ENCODE results near the gene ARL15. TPM values are rescaled to one million over a fixed set of nuclear protein-coding genes. Genes with fewer than 3 reads are reported as not detected.

The ARL15 gene
- total and polyA plus RNA-seq, 9 of the 15 experiments (the other 6 are each of a cell fraction or from before 2014, with no cell fraction given) = 18.5 to 80.4 (median 57.0) TPM

DNA sequence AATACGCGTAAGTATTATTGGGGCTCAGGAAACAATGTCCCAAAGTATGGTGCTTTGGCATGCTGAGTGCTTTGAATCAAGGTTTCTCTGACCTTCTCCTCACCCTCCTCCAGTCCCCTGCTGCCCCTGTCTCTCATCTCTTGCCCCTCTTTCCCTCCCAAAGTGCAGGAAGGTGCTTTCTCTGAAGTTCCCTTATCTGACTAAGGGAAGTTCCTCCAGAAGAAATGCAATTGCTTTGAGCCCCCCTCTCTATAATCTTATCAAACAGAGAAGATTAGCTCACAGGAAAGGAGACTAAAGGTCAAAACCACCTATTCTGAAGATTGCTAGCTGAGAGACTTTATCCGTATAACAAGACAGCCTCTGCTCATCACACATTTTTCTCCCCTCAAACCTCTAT is 288.1 kb downstream of the ARL15 start (continued):
- peak; percentile 69; the same call in 1 of the 2 replicates for TF ChIP-seq ESRRA (IDR thresholded peaks at IDR 0.05; ENCODE audit: borderline replicate concordance, low read depth)
- TF ChIP-seq, protein P1, sequence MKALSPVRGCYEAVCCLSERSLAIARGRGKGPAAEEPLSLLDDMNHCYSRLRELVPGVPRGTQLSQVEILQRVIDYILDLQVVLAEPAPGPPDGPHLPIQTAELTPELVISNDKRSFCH (CRISPR knock-in tag; IDR thresholded peaks at IDR 0.05) = no peak
- TF ChIP-seq, protein P1 (tag; IDR thresholded peaks at IDR 0.05) = peak; percentile 68
- TF ChIP-seq, protein P2, sequence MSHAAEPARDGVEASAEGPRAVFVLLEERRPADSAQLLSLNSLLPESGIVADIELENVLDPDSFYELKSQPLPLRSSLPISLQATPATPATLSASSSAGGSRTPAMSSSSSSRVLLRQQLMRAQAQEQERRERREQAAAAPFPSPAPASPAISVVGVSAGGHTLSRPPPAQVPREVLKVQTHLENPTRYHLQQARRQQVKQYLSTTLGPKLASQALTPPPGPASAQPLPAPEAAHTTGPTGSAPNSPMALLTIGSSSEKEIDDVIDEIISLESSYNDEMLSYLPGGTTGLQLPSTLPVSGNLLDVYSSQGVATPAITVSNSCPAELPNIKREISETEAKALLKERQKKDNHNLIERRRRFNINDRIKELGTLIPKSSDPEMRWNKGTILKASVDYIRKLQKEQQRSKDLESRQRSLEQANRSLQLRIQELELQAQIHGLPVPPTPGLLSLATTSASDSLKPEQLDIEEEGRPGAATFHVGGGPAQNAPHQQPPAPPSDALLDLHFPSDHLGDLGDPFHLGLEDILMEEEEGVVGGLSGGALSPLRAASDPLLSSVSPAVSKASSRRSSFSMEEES (CRISPR knock-in tag; IDR thresholded peaks at IDR 0.05) = no peak
- TF ChIP-seq, protein P3, sequence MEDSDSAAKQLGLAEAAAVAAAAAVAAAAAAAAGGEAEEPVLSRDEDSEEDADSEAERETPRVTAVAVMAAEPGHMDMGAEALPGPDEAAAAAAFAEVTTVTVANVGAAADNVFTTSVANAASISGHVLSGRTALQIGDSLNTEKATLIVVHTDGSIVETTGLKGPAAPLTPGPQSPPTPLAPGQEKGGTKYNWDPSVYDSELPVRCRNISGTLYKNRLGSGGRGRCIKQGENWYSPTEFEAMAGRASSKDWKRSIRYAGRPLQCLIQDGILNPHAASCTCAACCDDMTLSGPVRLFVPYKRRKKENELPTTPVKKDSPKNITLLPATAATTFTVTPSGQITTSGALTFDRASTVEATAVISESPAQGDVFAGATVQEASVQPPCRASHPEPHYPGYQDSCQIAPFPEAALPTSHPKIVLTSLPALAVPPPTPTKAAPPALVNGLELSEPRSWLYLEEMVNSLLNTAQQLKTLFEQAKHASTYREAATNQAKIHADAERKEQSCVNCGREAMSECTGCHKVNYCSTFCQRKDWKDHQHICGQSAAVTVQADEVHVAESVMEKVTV (CRISPR knock-in tag; IDR thresholded peaks at IDR 0.05) = no peak
- no peak for TF ChIP-seq POLR2G (IDR thresholded peaks at IDR 0.05; ENCODE audit: low read depth, low read length)
- no peak for TF ChIP-seq ZNF253 (CRISPR knock-in tag; conservative IDR thresholded peaks at IDR 0.05)

Measured in K562 (cell line).